Left ventricle myocardium inferior (tissue), 1 donor: Measurements from ENCODE around the gene C17orf113. TPM values are rescaled to one million over a fixed set of nuclear protein-coding genes. Genes with fewer than 3 reads are reported as not detected.

Experiments
- DNase-seq: peaks from one replicate; pipeline ENCODE4 v3.0.0-alpha.2; 2020
- H3K27ac ChIP-seq: fragments of 200-600 bp; replicated peaks from 2 replicates; pipeline ENCODE4 v1.8.0; 2021
- H3K27me3 ChIP-seq: fragments of 200-600 bp; 2 replicates; pipeline ENCODE4 v1.8.0; 2021; ENCODE audit warnings: low read depth
- H3K36me3 ChIP-seq: fragments of 200-600 bp; 2 replicates; pipeline ENCODE4 v1.8.0; 2021
- H3K4me1 ChIP-seq: fragments of 200-600 bp; 2 replicates; pipeline ENCODE4 v1.8.0; 2021
- H3K4me3 ChIP-seq: fragments of 200-600 bp; 2 replicates; pipeline ENCODE4 v1.8.0; 2021; ENCODE audit warnings: mild to moderate bottlenecking, moderate library complexity
- H3K9me3 ChIP-seq: fragments of 200-600 bp; replicated peaks from 2 replicates; pipeline ENCODE4 v1.8.0; 2021
- CTCF ChIP-seq: fragments of 200-600 bp; IDR thresholded peaks from 2 replicates; pipeline ENCODE4 v1.8.0; 2021; ENCODE audit warnings: antibody characterized with exemption, mild to moderate bottlenecking, borderline replicate concordance
- intact Hi-C: fragments of 100-400 bp; cut with micrococcal nuclease; formaldehyde crosslinking; loops from one replicate; pipeline ENCODE4 v1.11.0; 2022
- total RNA-seq: library from RNA; stranded (reverse); fragmentation: NEBNext Ultra II Directional; extraction: Animal tissue kit (Norgen Biotek cat#: 25700); gene quantifications from one replicate; pipeline ENCODE4 v1.2.1, GENCODE V29; 2021
- donor health status: DM: no; HTN: yes; CAD: no; lungs with severe emphysema.

Gene C17orf113
- total RNA-seq, 1 donor from 2014 or later = 0.63 TPM

- Histone ChIP-seq H3K4me3 (no peak overlapping the region), H3K27ac (no peak overlapping the region), H3K27me3 (peaks cover 48% of the 10 kb centered on the region), H3K9me3 (no peaks in the 10 kb centered on the region), H3K36me3 (no peaks in the 10 kb centered on the region), H3K4me1 (peaks cover 6% of the 10 kb centered on the region)
- no peak for DNase-seq
- intact Hi-C loops = no loop called here
- no peak for TF ChIP-seq CTCF
These were observed 44.1 kb upstream of the C17orf113 start for GRCh38 chr17:42094375-42095069.

- Histone ChIP-seq H3K36me3 (no peaks in the 10 kb centered on the region), H3K9me3 (no peaks in the 10 kb centered on the region), H3K27ac (no peak overlapping the region), H3K27me3 (peaks cover 57% of the 10 kb centered on the region), H3K4me3 (no peak overlapping the region), H3K4me1 (peaks cover under 1% of the 10 kb centered on the region)
- TF ChIP-seq CTCF = no peak
- intact Hi-C loops = no loop called here
- no peak for DNase-seq
These were observed 42.5 kb upstream of the C17orf113 start for GRCh38 chr17:42092939-42093338.

GRCh38 chr17:42090964-42091790, 40.8 kb upstream of the C17orf113 start:
- H3K27me3 ChIP-seq = peaks cover 54% of the 10 kb centered on the region
- H3K9me3 ChIP-seq = no peaks in the 10 kb centered on the region
- no peak for DNase-seq
- no peaks in the 10 kb centered on the region for H3K4me1 ChIP-seq
- intact Hi-C loops = no loop called here
- H3K4me3 ChIP-seq = no peak overlapping the region
- TF ChIP-seq CTCF = no peak
- H3K27ac ChIP-seq = no peak overlapping the region
- no peaks in the 10 kb centered on the region for H3K36me3 ChIP-seq

- no peak for TF ChIP-seq CTCF
- Histone ChIP-seq H3K27me3 (peaks cover 56% of the 10 kb centered on the region), H3K9me3 (no peaks in the 10 kb centered on the region), H3K4me3 (no peak overlapping the region), H3K36me3 (no peaks in the 10 kb centered on the region), H3K4me1 (no peaks in the 10 kb centered on the region), H3K27ac (no peak overlapping the region)
- intact Hi-C loops = no loop called here
- no peak for DNase-seq
These were observed 38.3 kb upstream of the C17orf113 start for GRCh38 chr17:42088736-42089135.

GRCh38 chr17:42087736-42088705, 37.6 kb upstream of the C17orf113 start:
- no peak for TF ChIP-seq CTCF
- peaks cover 56% of the 10 kb centered on the region for H3K27me3 ChIP-seq
- no peaks in the 10 kb centered on the region for H3K36me3 ChIP-seq

More at GRCh38 chr17:42087736-42088705, 37.6 kb upstream of the C17orf113 start:
- H3K27ac ChIP-seq = no peak overlapping the region
- no peaks in the 10 kb centered on the region for H3K4me1 ChIP-seq
- no peak overlapping the region for H3K4me3 ChIP-seq
- no peaks in the 10 kb centered on the region for H3K9me3 ChIP-seq
- intact Hi-C loops = no loop called here
- DNase-seq = no peak
